Upper lobe of left lung (tissue), 4 donors: ENCODE results near the gene OR2AG2.

Source experiments
- EP300 ChIP-seq, 4 donors: sonication (generic); formaldehyde crosslinking; IDR thresholded peaks; one replicate each; pipeline ENCODE4 v1.5.1; 2017; ENCODE audit warnings: antibody characterized with exemption in 4 of 4, control low read depth in 2 of 4
- POLR2A ChIP-seq, 4 donors: fragments of 450-650 bp; IDR thresholded peaks; one replicate each; pipeline ENCODE4 v1.5.1; 2016 to 2017; ENCODE audit warnings: antibody characterized with exemption in 4 of 4, mild to moderate bottlenecking in 2 of 4
- POLR2AphosphoS5 ChIP-seq, 2 donors: sonication (generic); formaldehyde crosslinking; IDR thresholded peaks; one replicate each; pipeline ENCODE4 v1.5.1; 2017; ENCODE audit warnings: antibody characterized with exemption in 2 of 2
- TF ChIP-seq, protein P1 (sequence below), 6 experiments: fragments of 450-650 bp in 4 of 6; fragments of 200-600 bp in 2 of 6; sonication (generic) in 2 of 6; IDR thresholded peaks; one replicate each; pipeline ENCODE4 v1.5.1; 2016 to 2019; ENCODE audit warnings: antibody characterized with exemption in 6 of 6

DNA sequence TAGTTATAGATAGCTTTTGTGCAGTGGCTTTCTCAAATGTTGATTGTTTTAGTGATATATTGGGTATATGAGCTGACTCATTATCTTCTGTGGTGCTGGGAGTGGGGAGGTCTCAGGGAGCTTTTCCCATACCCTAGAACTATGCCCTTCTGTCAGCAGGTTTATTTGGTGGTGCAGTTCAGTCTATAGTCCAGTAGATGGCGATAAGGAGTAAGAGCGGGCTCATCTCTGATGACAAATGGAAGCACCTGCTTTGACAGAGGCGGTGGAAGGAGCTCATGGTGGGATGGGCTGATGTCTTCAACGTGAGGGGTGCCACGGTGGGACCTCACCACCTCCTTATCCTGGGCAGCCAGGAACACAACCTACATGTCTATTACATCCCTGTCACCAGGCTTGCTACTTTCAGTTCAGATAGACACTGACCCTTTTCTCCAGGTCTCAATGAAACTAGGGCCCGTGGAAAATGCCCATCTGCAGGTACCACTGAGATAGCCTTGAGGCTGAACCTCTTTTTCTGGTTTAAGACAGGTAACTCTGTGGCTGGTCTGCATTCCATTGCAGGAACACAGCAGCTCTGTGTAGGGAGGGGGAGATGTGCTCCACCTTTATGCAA lies 40.7 kb upstream of the OR2AG2 start:
- TF ChIP-seq EP300 (IDR thresholded peaks at IDR 0.05): no peak
- TF ChIP-seq POLR2A (IDR thresholded peaks at IDR 0.05): no peak
- TF ChIP-seq, protein P1, sequence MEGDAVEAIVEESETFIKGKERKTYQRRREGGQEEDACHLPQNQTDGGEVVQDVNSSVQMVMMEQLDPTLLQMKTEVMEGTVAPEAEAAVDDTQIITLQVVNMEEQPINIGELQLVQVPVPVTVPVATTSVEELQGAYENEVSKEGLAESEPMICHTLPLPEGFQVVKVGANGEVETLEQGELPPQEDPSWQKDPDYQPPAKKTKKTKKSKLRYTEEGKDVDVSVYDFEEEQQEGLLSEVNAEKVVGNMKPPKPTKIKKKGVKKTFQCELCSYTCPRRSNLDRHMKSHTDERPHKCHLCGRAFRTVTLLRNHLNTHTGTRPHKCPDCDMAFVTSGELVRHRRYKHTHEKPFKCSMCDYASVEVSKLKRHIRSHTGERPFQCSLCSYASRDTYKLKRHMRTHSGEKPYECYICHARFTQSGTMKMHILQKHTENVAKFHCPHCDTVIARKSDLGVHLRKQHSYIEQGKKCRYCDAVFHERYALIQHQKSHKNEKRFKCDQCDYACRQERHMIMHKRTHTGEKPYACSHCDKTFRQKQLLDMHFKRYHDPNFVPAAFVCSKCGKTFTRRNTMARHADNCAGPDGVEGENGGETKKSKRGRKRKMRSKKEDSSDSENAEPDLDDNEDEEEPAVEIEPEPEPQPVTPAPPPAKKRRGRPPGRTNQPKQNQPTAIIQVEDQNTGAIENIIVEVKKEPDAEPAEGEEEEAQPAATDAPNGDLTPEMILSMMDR (IDR thresholded peaks at IDR 0.05): peak; percentile 54 to 87 (median 68)
- TF ChIP-seq POLR2AphosphoS5 (IDR thresholded peaks at IDR 0.05): no peak
